AG08396 (cell line): ENCODE data around the gene WAC.
"Not testable (repeated sequence)": the region's sequence is repeated elsewhere in the genome, so short reads cannot be mapped to it uniquely, and the experiment has no call there.

Source experiments
- DNase-seq: peaks from one replicate; pipeline ENCODE4 v3.0.0; 2012; ENCODE audit warnings: low spot score, mixed read lengths

WAC gene, protein sequence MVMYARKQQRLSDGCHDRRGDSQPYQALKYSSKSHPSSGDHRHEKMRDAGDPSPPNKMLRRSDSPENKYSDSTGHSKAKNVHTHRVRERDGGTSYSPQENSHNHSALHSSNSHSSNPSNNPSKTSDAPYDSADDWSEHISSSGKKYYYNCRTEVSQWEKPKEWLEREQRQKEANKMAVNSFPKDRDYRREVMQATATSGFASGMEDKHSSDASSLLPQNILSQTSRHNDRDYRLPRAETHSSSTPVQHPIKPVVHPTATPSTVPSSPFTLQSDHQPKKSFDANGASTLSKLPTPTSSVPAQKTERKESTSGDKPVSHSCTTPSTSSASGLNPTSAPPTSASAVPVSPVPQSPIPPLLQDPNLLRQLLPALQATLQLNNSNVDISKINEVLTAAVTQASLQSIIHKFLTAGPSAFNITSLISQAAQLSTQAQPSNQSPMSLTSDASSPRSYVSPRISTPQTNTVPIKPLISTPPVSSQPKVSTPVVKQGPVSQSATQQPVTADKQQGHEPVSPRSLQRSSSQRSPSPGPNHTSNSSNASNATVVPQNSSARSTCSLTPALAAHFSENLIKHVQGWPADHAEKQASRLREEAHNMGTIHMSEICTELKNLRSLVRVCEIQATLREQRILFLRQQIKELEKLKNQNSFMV

DNA sequence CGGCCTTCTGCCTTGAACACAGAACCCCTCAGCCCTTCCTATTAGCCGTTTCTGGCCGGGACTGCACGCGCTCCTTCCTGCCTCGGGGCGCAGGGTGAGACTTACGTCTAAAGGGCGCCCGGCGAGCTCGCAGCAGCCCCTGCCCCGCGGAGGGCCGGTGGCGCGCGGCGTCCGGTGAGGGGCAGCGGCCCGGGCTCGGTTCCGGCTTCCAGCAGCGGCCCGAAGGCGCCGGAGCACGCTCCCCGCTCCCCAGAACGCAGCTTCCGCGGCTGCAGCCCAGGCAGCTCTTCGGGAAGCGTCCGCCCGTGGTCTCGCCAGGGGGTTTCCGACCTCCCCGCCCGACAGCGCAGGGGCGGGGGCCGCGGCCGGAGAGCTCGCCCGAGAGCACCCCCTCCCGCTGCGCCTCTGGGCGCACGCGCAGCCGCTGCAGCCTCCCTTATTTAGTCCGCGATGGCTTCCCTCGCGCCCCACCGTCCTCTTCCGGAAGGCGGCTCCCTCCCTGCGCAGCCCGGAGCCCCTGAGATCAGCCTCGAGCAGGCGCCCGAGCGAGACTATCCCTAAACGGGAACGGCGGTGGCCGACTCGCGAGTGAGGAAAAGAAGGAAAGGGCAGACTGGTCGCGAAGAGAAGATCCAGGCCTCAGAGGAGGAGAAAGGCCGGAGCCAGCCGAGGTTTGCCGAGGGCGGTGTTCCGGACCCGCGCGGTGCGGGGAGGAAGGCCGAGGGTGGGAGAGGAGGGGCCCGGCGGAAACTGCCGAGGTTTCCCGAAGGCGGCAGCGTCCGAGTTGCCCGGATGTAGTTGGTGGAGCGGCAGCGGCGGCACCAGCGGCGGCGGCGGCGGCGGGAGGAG is at the start of gene WAC:
WAC (plus strand) TSS at position 782 of the 849 bp plus-strand sequence. CDS start 462 bp downstream, outside the sequence.
- peak; percentile 97 for DNase-seq

DNA sequence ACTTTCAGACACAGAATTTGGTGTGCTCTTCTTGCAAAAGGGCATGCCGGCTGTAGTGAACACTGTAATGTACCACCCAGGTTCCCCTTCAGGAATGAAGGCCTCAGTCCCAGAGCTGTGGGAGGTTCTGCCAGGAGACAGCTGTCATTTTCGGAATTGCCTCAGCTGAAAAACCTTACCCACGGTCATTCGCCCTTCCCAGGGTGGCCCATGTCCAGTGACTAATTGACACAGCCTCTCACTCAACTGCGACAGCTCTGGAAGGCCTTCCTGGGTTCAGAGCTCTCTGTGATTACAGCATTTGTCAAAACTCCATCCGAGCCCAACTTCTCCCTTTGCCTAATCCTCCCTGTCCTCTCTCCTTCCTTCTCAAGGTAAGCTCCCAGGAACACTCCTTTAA is 43.7 kb upstream of the WAC start:
- DNase-seq, result no peak

DNA sequence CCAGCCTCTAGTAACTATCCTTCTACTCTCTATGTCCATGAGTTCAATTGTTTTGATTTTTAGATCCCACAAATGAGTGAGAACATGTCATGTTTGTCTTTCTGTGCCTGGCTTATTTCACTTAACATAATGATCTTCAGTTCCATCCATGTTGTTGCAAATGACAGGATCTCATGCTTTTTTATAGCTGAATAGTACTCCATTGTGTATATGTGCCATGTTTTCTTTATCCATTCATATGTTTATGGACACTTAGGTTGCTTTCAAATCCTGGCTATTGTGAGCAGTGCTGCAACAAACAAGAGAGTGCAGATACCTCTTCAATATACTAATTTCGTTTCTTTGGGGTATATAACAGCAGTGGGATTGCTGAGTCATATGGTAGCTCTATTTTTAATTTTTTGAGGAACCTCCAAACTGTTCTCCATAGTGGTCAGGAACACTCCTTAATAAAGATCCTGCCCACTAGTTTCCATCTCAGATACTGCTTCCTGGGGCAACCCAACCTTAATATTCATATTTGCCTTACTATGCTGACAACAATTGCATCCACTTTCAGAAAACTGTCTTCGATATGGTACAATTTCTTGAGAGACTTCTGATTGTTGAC is 42.6 kb upstream of the WAC start:
- not testable (repeated sequence) for DNase-seq

DNA sequence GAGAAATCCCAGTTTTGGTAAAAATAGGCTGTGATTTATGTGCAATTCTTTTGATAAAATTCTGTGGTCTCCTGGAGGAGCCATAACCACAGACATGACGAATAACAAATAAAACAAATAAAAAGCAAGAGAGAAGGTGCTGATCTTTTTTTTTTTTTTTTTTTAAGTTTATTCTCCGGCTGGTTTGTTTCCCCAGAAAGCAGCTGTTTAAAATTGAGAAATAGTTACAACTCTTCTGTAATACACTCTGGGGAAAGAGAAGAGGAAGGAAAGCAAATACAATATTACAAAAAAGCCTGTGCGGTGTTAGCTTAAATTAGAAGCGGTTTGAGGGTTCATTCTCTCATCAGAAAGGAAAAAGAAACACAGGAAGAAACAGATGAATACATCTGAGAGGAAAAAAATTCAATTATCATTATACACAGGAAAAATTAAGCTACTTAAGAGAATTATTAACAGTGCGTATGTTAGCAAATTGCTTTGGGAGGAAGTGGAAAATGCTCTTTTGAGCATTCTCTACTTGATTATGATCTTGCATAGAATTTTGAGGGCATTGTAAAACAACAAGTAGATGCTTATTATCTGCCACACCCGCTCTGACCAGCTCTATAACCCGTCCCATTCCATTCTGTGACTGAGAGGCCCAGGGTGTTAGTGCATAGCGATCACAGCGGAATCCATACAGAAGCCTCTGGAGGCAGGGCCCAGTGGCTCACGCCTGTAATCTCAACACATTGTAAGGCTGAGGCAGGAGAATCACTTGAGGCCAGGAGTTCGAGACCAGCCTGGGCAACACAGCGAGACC is 40.6 kb upstream of the WAC start:
- DNase-seq, result no peak

DNA sequence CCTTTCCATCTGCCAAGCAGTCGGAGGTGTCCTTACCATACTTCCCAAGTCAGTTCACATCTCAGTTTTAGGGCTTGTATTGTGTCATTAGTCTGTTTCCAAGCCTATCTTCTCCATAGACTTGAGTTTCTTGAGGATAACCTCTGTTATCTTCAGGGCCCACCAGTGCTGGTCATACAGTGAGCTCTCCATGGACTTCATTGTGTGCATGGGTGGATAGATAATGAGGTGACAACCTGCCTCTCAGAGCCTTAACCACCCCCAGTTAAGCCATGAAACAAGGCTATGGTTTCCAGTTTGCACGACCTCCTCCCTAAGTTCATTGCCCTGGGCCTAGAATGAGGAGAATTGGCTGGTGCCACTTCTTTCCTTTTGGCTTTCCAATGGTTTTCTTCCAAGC is 38.5 kb upstream of the WAC start:
- no peak for DNase-seq

DNA sequence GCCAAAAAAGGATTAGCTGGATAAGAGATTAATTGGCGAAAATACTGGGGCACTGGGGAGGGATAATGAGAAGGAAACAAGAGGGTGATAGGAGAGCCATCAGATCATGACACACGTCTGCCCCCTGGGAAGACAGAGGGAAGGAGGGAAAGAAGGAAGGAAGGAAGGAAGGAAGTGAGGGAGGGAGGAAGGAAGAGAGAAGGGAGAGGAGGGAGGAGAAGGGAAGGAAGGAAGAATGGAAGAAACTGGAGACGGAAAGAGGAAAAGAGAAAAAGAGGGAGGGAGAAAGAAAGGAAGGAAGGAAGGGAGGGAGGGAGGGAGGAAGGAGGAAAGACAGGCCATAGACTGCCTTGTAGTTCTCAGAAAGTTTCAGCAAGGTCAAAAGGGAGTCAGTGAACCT is 37.8 kb upstream of the WAC start:
- DNase-seq, result no peak

DNA sequence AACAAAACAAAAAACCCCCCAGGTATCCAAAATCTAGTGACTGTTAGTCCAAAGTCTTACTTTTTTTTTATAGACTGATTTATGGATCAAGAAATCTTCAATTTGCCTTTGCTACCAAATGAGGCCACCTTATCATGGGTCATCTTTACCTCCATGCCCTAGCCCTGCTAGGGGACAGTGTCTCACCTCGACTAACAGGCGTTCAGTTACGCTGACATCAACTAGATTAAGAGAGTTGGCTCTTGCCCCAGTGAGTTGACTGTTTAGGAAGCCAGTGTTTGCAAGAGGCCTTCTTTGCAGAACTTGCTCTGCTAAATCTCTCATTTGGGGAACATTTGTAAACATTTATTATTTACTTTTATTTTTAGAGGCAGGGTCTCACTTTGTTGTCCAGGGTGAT is 36.9 kb upstream of the WAC start:
- DNase-seq, result no peak

DNA sequence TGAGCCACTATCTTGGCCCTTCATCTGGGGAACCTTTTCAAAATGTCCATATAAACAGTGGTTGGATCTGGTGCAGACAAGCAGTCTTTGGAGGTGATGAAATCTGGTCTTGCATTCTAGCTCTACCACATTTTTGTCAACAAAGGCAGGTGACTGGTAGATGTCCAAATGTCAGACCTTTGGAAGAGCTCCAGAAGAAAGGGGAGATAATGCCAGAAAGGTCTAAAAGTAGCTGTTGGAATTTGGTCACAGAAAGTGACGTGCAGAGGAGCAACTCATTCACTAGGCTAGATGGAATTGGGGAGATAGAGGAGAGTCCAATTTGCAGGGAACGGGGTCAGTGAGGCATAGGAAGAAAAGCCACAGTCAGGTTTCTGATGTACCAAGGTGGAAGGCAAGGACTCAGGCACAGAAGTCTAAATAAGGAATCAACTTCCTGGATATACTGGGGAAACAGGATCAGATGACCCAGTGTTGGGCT is 36.4 kb upstream of the WAC start:
- no peak for DNase-seq

DNA sequence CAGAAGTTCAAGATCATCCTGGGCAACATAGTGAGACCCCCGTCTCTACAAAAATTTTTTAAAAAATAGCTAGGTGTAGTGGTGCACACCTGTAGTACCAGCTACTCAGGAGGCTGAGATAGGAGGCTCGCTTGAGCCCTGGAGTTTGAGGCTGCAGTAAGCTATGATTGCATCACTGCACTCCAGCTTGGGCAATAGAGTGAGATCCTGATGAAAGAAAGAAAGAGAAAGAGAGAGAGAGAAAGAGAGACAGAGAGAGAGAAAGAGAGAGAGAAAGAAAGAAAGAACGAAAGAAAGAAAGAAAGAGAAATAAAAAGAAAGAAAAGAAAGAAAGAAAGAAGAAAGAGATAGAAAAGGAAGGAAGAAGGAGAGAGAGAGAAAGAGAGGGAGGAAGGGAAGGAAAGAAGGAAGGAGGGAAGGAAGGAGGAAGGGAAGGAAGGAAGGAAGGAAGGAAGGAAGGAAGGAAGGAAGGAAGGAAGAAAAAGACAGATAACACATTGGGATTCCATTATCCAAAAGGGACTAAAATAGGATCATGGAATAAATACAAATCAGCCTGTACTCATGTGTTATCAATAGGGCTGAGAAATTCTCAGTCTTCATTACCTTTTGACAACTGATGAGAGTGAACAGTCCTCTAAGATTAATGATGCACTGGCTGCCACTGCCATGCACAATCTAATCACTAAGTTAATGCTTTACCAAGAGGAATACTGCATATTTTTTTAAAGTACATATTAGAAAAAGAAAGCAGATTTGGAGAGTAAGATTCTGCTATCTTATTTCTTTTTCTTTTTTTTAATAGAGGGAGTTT is 35.4 kb upstream of the WAC start:
- DNase-seq, result no peak

DNA sequence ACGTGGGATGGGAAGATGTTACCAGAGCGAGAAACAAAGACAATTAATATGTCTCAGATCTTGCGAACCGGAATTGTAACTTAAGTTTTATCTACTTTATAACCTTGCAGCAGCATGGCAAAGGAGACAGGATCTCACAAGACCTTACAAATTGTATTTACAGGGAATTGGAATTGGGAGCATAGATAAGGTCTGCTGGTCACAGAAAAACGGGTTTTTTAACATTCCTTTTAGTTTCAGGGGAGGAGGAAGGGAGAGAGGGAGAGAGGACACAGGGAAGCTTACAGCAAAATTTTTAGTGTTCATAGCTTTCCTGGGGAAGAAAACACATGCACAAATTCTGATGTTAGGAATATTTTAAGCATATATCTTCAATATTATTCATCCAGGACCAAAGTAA is 32.7 kb upstream of the WAC start:
- not testable (repeated sequence) for DNase-seq

DNA sequence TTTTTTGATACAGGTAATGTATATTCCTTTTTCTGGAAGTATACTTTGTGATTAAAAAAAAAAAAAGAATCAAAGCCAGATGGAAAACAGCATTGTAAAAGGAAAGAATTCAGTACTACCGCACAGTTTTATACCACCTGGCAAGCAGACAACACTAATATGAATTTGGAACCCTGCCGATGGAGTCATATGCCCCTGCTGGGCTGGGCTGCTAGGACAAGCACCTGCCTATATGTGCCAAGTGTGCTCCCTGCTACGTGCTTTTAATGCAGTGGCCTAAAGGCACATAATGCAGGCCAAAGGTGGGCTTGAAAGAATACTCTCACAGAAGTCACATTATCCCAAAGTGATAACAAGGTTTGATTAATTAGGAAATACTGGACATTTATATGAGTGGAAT is 29.8 kb upstream of the WAC start:
- DNase-seq, result no peak

DNA sequence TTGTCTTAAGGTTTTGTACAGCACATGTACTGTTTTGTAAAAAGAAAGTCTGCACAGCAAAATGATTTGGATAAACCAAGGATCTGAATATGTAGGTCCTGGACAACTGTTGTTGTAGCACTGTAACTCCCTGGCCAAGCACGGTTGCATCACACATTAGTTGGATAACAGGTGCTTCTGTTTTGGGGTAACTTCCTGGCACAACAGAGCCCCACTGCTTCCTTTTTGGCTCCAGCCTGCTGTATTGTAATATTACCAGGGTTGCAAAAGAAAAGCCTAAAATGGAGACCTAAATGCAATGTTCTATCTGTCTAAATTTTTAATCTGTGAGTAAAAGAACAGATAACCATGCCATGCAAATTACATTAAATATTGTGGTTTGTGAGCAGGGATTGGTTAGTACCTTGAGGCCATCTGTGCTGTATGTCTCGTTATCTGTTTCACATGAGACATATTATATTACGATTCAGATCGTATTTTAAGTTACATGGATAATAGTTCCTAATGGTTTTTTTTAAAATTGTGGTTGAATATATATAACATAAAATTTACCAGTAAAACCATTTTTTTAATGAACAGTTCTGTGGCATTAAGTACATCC is 27.5 kb upstream of the WAC start:
- no peak for DNase-seq

DNA sequence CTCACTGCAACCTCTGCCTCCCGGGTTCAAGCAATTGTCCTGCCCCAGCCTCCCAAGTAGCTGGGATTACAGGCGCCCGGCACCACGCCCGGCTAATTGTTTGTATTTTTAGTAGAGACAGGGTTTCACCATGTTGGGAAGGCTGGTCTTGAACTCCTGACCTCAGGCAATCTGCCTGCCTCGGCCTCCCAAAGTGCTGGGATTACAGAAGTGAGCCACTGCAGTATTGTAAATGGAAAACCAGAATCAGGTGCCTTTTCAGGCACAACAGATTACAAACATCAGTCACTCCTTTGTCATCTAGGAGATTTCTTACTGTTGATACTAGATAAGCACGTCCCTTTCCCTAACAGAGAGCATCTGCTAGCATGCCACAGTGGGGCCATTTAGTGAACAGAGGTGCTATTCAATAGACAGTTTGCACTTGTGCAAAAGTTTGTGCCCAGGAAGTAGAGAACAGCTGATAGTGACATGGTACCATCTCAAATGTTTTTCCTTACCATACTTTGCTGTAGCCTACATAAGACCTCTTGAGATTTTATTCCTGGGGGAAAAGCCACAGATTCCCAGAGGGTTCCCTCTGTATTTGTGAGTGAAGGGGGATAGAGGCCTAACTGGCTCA is 24.5 kb upstream of the WAC start:
- DNase-seq, result no peak

DNA sequence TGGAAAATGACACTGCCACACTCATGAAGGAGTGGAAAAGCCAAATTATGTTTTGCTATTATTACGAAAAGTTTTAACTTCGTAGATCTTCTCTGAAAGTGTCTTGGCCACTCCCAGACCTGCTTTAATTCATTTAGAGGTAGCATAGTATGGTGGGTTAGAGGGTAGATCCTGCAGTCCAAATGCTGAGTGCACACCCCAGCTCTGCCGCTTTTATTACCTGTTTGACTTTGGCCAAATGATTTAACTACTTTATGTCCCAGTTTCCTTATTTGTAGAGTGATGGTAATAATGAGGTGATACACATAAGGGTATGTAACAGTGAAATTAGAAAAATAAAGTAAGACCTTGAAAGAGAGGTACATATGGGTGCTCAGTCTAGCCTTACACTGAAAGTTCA is 23.6 kb upstream of the WAC start:
- DNase-seq, result no peak

DNA sequence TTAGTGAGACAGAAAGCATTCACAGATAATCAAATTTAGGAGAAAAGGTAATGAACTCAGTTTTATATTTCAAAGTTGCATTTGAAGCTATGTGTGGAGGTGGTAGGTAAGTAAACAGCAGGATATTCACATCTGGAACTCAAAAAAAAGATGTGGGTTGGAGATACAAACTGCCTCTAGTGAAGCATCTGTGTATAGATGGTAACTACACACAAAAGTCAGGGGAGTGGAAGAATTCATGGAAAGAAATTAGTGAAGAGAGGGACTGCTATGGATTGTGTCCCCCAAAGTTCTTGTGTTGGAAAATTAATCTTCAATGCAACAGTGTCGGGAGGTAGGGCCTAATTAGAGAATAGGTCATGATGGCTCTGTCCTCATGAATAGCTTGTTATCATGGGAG is 18.3 kb upstream of the WAC start:
- no peak for DNase-seq

DNA sequence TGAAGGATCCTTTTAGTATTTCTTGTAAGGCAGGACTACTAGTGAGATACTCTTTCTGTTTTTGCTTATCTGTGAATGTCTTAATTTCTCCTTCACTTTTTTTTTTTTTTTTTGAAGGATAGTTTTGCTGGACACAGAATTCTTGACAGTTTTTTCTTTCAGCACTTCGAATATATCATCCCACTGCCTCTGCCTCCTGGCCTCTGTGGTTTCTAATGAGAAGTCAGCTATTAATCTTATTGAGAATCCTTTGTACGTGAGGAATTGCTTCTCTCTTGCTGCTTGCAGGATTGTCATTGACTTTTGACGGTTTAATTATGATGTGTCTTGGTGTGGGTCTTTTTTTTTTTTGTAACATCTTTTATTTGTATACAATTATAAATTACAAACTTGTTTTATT is 12.6 kb upstream of the WAC start:
- no peak for DNase-seq

DNA sequence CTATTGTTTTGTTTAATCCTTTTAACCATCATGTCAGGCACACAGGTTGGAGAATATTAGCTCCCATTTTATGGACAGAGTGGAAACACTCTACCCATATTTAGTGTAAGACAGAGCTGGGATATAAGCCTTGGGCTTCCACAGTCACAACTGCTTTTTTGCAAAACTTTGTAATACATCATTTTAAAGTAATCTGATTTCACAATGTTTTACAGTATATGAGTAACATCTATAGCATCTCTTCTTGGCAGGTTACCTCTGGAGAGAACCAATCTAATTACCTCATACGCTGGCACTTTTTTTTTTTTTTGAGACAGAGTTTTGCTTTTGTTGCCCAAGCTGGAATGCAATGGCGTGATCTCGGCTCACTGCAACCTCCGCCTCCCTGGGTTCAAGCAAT is 12.1 kb upstream of the WAC start:
- DNase-seq, result not testable (repeated sequence)

DNA sequence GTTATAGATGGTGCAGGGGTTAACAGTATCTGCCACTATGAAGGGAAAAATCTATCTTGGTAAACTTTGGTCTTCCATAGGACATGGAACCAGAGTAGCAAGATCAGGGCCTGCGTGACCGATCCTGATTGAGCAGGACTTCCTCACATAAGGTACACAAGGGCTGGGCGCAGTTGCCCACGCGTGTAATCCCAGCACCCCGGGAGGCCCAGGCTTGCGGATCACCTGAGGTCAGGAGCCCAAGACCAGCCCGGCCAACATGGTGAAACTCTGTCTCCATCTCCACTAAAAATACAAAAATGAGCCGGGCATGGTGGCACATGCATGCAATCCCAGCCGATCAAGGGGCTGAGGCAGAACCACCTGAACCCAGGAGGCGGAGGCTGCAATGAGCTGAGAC is 11.0 kb upstream of the WAC start:
- DNase-seq, result not testable (repeated sequence)

DNA sequence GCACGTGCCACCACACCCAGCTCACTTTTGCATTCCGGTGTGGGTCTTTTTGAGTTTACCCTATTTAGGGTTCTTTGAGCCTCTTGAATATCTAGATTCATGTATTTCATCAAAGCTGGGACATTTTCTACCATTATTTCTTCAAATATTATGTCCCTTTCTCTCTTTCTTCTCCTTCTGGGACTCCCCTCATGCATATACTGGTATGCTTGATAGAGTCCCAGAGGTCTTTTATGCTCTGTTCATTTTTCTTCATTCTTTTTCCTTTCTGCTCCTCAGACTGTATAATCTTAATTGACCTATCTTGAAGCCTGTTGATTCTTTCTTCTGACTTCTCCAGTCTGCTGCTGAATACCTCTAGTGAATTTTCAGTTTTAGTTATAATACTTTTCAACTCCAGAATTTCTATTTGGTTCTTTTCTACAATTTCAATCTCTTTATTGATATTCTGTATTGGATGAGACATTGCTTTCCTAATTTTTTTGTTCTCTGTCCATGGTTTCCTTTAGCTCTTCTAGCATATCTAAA is 9.1 kb upstream of the WAC start:
- no peak for DNase-seq
